GM12864 (cell line): Measurements from ENCODE around the gene MLLT11.
A peak's percentile ranks its signal among the peaks of the same experiment; 100 is the strongest.

ENCODE experiments used
- DNase-seq: peaks from one replicate; pipeline ENCODE4 v3.0.0-alpha.2; 2011; ENCODE audit warnings: low read depth
- H3K4me3 ChIP-seq: 2 replicates; pipeline ENCODE4 v1.5.1; 2011; ENCODE audit warnings: mild to moderate bottlenecking, low read depth, low read length, control low read depth
- CTCF ChIP-seq: IDR thresholded peaks from 2 replicates; pipeline ENCODE4 v1.5.1; 2011; ENCODE audit warnings: low read depth, mild to moderate bottlenecking, moderate library complexity, low read length, control low read depth, inconsistent platforms; ENCODE audit errors: missing control alignments

MLLT11 gene

GRCh38 chr1:151047925-151048644, 12.1 kb upstream of the MLLT11 start:
- peak; percentile 65 for TF ChIP-seq CTCF
- peak overlapping the region; percentile 74 for H3K4me3 ChIP-seq
- DNase-seq, result peak; percentile 38

- no peak for TF ChIP-seq CTCF
- no peak for DNase-seq
- peak overlapping the region; percentile 74 for H3K4me3 ChIP-seq
Observed at GRCh38 chr1:151048645-151049032, 11.6 kb upstream of the MLLT11 start.

GRCh38 chr1:151049458-151049857, 10.7 kb upstream of the MLLT11 start:
- DNase-seq, result no peak
- no peak for TF ChIP-seq CTCF
- no peak overlapping the region for H3K4me3 ChIP-seq

- no peak for DNase-seq
- no peak for TF ChIP-seq CTCF
- H3K4me3 ChIP-seq, result no peak overlapping the region
Observed at GRCh38 chr1:151050051-151050688, 10.0 kb upstream of the MLLT11 start.

GRCh38 chr1:151051356-151052009, 8.7 kb upstream of the MLLT11 start:
- no peak for DNase-seq

GRCh38 chr1:151054971-151055547, 5.1 kb upstream of the MLLT11 start:
- no peak for TF ChIP-seq CTCF
- no peak overlapping the region for H3K4me3 ChIP-seq
- no peak for DNase-seq

More at GRCh38 chr1:151051356-151052009, 8.7 kb upstream of the MLLT11 start:
- TF ChIP-seq CTCF, result no peak
- H3K4me3 ChIP-seq, result no peak overlapping the region
